Suppressor macrophage treated with lipopolysaccharide for 1 hour (primary cell): ENCODE measurements around the gene CDCA5.

Experiments
- DNase-seq, 3 donors: peaks; one replicate each; pipeline ENCODE4 v3.0.0-alpha.2; 2020 to 2022

Gene CDCA5

DNA sequence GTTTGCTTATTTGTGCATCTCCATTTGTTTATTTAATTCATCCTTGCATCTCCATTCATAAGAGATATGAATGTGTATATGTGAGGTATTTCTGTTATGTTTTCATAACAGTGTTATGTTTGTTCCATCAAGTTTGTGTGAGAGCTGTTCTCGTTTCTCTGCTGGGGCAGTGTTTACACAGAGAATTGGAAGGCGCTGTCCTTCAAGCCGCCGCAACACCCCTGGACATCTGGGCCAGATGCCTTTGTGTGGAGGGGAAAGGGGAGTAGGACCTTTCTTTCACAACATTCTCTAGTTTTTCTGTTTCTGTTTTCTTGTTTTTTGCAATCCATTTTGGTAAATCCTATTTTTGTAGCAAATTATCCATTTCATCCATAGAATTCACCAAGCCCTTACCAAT lies 20.8 kb upstream of the CDCA5 start:
- DNase-seq: no peak

DNA sequence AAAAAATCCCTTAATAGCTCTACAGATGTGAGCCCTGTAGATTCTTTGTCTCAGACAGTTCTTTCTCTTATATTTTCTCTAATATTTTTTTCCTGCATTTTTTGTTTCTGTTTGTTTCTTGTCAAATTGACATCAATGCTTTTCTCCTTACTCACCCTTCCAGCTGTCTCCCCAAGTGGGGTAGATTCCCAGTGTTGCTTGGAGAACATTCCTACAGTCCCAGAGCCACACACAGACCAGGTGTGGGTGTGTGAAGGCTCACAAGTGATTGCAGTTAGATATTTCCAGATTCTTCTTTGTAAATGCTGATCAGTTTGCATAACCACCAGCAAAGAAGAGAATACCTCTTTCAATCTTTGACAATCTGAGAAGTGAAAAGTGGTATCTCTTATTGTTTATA lies 19.6 kb upstream of the CDCA5 start:
- DNase-seq: no peak

DNA sequence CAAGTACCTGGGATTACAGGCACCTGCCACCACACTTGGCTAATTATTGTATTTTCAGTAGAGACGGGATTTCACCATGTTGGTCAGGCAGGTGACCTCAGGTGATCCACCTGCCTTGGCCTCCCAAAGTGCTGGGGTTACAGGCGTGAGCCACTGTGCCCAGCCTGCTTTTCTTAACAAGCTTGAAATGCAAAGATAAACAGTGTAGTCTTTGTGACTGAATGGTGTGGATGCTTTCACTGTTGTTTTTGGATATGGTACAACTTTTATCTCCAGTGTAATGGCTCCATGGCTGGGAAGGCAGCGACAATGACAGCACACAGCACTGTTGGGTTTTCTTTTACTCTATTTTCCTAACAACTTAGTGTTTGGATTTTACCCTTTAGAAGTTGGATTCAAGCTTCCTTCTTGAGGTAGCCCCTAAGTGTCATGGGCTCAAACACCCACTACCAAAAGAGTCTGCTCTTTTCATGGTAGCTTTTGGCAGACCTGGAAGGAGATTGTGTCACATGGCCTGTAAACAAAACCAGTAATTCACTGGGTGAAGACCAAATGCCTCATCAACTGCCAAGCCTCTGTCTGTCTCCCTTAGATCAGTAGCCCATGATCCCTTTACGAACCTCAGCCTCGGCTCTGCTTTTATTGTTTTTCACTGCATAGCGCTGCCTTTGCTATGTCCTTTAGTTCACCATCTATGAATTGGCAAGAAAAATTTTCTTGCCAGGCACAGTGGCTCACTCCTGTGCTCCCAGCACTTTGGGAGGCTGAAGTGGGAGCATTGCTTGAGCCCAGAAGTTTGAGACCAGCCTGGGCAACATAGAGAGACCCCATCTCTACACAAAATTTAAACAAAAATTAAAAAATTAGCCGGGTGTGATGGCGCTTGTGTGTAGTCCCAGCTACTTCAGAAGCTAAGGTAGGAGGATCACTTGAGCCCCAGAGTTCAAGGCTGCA lies 18.6 kb upstream of the CDCA5 start:
- no peak for DNase-seq

DNA sequence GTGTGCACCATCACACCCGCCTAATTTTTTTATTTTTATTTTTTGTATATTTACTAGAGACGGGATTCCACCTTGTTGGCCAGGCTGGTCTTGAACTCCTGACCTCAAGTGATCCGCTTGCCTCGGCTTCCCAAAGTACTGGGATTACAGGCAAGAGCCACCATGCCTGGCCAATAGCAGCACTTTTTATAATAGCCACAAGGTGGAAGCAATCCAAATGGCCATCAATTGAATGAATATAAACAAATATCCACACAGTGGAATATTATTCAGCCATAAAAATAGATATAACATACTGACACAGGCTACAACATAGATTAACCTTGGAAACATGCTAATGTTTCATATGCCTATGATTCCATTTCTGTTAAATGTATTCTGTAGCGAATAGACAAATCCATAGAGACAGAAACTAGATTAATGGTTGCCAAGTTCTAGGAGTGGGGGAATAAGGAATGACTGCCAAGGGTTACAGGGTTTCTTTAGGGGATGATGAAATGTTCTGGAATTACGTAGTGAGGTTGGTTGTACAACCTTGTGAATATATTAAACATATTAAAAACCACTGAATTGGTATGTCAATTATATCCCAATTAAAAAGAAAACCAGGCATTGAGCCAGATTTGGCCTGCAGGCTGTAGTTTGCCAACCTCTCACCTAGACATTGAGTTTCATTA lies 17.0 kb upstream of the CDCA5 start:
- no peak for DNase-seq

DNA sequence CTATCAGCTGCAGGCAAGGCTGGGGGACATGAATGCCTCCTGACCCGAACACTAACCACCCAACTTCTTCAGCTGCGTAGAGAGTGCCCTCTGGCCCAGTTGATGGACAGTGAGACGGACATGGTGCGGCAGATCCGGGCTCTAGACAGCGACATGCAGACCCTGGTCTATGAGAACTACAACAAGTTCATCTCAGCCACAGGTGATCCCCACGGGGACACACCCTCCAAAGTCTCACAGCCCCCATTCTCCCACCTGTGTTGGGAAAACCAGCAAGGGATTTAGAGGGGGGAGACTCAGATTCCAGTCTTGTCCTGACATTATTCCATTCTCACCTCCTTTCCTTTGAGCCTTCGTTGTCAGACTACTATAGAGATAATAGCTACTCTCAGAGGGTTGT lies 13.1 kb upstream of the CDCA5 start:
- no peak for DNase-seq

DNA sequence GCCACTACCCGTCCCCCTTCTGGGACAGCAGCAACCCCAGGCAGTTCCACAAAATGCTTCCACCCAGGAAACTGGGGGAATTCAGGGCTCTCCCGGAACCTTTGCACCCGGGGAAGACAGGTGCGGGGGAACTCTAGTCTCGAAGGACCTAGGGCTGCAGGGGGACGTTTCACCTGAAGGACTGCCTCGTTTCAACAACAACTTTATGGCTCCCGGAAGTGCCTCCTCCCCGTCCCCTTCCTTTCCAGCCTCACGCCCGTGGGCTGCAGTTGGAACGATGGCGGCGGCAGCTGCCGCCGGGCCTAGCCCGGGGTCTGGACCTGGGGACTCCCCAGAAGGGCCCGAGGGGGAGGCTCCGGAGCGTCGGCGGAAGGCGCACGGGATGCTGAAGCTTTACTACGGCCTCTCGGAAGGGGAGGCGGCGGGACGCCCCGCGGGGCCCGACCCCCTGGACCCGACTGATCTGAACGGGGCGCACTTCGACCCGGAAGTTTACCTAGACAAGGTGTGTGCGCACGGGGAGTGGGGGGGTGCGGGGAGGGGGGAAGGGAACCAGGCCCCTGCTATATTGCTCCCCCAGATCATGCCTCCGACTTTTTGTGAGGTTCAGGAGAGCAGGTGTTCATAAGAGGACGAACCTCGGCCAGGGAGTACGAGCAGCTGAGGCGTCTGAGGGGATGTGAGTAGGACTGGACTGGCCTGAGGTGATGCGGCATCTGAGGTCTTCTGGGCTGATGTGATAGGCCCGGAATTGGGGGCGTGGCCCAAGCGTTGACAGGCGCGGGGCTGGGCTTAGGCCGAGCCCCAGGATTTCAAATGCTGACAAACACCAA lies 12.3 kb upstream of the CDCA5 start, which contains the start of gene VPS51:
Gene VPS51 (plus strand): TSS at position 241 of the 833 bp plus-strand sequence. CDS start 37 bp downstream, at position 278.
- DNase-seq: peak; percentile 91 to 94 (median 92)

DNA sequence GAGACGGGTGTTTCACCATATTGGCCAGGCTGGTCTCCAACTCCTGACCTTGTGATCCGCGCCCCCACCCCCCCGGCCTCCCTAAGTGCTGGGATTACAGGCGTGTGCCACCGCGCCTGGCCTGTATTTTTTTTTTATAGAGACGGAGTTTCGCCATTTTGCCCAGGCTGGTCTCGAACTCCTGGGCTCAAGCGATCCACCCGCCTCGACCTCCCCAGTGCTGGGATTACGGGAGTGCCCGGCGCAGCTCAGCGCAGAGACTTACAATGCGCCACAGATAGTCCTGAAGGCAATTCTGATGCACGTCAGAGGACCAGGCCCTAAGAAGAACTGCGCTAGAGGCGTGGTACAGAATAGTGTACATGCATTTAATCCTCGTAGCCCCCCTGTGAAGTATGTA lies 11.6 kb upstream of the CDCA5 start:
- no peak for DNase-seq

DNA sequence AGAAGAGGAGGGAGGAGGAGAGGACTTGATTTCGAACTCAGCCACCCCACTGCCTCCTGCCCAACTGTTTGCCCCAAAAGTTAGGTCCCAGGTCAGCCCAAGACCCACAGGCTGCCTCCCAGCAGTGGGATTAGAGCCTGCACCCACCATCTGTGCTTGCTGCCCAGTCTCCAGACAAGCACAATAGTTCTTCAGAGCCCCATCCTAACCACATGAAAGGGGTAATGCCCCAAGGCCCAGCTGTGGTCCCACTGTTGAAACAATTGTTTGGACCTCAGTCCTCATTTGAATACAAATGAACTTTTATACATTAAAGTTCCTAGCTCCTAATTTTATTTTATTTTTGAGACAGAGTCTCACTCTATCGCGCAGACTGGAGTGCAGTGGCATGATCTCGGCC lies 6.8 kb upstream of the CDCA5 start:
- DNase-seq: no peak

DNA sequence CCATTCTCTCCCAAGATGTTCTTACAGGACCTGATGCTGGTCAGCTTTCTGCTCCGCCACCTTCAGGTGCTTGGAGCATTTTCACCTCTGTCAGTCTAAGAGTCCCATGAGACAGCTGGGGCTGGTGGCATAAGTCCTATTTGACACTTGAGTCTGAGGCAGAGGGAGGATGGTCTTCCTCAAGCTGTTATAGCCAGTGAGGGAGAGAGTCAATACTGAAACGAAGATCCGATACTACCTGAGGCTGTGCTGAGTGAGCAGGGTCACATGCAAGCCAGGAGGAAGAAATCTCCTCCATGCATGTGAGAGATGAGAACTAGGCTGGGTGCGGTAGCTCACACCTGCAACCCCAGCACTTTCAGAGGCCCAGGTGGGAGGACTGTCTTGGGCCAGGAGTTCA lies 5.8 kb upstream of the CDCA5 start:
- no peak for DNase-seq

DNA sequence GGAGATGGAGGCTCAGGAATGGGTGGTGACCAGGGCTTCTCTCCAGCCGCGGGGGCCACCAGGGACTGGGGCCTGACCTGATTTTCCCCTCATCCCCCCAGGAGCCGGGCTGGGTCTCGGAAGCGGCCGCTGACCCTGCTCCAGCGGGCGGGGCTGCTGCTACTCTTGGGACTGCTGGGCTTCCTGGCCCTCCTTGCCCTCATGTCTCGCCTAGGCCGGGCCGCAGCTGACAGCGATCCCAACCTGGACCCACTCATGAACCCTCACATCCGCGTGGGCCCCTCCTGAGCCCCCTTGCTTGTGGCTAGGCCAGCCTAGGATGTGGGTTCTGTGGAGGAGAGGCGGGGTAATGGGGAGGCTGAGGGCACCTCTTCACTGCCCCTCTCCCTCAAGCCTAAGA lies 4.0 kb upstream of the CDCA5 start:
- DNase-seq: no peak

DNA sequence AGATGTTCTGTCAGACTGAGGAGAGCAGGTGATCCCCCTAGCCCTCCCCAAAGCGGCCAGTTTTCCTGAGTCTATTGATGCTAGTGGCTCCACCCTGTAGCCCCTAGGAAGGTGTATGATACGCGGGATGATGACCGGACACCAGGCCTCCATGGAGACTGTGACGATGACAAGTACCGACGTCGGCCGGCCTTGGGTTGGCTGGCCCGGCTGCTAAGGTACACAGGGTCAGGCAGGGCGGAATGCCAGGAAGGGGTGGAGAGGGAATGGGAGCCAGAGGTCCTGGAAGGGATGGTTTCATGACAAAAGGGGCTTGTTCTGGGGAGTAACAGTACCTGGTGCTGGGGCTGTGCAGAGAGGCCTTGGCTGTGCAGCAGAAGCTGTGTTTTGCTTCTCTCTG lies 3.4 kb upstream of the CDCA5 start:
- no peak for DNase-seq

DNA sequence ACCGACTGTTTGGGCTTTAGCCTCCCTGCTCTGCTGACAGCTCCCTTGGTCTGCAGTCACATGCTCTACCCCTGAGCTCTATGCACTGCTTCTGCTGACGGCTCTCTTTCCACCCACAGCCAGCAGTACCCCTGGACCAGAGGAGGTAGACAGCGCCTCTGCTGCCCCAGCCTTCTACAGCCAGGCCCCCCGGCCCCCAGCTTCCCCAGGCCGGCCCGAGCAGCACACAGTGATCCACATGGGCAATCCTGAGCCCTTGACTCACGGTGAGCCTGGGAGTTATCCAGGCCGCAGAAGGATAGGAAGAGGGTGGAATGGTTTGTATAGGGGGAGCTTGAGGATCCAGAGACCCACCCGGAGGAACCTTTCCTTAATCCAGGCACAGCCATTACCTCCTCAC lies 3.0 kb upstream of the CDCA5 start:
- DNase-seq: no peak

DNA sequence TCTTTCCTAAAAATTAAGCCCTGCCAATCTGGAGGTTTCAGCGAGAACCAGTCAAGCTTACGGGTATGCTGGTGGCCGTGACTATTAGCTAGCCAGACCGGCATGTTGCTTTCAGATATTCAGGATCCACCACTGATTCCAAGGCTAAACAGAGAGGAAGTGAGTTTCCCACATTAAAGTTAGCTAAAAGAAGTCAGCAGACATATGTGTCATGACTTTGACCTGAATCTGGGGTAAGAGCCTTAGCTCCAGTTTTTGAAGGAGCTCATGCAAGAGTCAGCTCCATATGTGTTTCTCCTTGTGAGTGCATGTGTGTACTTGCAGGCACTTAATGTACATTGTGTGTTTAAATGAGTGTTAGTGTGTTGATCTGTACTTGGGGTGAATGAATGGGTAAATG lies 1.6 kb upstream of the CDCA5 start:
- DNase-seq: peak; percentile 31 to 45 (median 38)

DNA sequence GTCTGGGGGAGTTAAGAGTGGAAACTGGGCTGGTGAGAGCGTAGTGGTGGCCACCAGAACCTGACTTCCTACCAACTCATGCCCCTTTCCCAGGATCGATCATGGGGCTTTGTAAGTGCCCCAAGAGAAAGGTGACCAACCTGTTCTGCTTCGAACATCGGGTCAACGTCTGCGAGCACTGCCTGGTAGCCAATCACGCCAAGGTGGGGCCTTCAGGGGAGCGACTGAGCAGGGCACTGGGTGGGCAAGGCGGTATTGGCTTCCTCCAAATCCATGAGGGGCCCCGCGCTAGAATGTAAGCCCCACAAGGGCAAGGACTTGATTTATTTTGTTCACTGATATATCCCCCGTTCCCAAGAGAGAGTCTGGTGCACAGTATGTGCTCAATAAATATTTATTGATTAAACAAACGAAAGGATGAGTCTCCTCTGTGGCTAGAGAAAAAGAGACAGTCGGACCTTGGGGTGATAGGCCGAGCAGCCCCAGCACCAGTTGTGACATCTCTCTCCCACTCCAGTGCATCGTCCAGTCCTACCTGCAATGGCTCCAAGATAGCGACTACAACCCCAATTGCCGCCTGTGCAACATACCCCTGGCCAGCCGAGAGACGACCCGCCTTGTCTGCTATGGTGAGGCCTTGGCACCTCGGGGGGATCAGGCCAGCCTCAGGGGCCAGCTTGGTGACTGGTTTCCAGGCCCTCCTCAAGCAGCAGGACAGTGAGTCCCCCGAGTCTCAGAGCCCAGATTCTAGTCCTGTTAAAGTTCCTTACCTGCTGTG lies 947 bp upstream of the CDCA5 start:
- no peak for DNase-seq

DNA sequence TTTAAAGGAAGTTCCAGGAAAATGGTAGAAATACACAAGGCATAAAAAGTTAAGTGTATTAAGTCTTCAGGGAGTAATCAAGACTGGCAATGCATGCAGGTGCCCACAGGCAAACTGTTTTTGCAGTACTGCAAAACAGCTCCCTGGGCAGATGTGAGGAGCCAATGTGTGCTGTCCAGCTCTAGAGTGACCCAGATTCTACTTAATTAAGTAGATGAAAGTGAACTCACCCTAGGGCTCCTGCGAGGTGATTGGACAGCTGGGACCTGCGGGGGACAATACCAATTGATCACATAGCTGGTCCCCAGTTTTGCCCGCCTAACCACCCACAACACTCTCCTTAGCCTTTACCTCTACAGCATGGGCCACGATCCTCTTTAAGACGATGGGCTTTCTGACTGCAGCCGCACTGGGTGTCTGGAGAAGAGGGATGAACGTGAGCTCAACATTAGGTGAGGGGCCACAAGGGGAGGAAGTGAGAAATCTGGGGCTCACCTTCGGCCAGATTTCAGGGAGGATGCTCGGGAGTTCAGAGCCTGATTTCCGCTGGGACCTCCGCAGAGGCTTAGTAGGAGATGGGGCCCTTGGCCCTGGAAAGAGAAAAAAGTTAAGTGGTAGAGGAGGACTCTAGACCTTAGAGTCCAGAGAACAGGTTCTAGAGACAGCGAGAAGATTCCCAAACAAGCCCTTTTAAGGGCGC lies 556 bp downstream of the CDCA5 start:
- no peak for DNase-seq

DNA sequence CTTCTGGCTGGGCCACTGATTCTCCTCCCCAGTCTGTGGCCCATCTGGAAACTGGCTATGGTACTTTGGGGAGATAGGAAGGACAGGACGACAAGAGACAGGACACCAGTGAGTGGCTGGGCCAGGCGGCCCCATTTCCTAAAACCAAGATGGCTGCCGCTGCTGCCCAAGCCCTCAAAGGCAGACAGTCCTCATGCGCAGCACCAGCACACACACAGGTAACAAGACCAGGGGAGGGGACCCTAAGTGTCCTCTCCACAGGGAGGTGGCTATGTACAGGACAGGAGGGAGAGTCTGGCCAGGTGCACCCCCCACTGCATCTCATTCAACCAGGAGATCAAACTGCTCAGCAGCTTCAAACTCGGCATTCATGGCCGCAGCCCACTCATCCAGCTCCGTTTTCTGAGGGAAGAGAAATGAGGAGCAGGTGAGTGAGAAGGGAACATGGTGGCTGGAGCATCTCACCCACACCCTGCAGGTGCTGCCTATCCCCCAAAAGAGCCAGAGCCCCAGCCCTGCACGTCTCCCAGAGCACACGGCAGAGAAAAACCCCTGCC lies 5.0 kb downstream of the CDCA5 start:
- no peak for DNase-seq

DNA sequence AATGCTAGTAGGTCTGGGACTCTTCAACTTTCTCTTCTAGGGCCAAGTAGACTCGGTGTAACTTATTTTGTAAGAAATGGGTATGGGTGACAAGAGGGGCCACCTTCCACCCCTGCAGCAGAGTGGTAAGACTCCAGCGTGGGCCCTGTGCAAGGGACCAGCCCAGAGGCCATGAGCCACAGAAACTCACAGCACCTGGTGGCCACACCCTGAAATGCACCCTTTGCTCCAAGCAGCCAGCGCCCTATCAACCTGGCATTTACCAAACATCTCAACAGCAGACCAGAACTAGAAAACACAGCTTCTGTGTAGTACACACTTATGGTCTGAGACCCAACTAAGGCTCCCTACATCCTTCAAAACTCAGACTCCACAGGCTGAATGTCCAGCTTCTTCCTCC lies 5.7 kb downstream of the CDCA5 start:
- DNase-seq: peak; percentile 57 to 70 (median 66)

DNA sequence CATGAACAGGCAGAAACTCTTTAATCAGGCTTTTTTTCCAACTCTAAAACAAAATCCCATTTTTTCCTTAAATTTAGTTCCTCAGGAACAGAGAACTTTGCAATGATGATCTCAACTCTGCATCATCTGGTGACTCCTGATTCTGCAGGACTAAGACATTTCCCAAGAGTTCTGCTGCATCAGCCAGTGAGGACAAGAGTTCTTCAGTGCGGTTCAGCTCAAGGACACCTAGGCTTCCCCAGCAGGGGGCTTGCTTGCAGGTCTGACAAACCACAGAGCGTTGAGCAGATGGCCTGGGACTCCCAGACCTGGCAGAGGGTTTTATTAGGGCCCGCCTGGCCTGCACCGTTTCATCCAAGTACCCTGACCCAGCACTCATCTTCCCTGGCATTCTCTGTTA lies 6.4 kb downstream of the CDCA5 start:
- DNase-seq: peak; percentile 43 to 57 (median 46)

DNA sequence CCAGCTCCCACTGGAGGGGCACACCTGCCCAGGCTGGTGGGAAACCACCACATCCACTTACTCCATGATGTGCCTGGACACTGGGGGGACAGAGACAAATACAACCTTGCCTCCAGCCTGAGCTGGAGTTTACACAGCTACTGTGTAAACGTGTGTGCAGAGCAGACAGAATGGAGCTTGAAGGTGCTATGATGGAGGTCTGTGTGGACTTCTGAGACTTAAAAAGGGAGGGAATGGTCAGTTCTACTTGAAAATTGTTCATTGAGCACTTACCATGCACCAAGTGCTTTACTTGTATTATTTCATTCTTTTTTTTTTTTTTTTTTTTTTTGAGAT lies 11.2 kb downstream of the CDCA5 start:
- DNase-seq: no peak

DNA sequence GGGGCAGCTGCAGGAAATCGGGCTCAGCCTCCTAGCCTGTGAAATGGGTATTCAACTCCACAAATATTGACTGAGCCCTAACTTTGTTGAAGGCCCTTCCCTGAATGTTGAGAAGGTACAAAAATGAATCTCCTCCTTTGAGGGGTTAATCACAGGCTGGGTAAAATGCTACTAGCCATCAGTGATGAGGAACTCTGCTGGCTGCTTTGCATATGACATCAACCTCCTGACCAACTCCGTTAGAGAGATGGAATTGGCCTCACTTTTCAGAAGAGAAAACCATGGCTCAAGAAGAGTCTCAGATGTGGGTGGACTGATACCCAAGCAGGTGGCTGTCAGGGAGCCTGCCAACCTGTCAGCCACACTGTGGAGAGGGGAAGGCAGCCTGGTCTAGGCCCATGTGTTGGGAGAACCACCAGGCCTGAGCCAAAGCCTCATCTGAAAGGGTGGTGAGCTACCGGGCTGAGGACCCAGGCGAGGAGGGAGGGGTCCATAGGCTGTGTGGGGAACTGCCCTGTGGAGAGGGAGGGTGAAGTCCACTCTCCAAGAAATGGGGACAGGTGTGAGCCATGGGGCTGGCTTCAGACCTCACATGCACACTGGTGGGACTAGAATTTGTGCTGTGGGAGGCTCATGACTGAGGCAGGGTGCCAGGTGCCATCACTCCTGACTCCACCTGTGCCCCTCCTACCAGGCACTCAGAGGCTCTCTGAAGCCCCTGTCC lies 11.8 kb downstream of the CDCA5 start:
- DNase-seq: peak; percentile 38 to 51 (median 49)

DNA sequence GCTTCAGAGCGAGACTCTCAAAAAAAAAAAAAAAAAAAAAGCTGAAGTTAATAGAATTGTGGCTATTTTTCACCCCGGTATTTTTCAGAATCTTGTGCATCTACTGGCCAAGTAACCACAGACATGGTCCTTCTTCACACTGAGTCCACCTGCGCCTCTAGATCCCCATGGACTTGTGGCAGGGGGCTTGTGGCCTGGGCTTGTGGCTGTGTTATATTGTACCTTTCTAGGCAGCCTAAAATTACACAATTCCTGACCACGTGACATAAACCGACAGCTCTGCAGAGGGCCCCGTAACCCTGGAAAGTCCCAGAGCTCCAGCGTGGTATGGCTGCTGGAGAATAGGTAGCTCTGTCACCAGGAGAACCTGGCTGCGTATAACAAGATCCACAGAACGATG lies 14.6 kb downstream of the CDCA5 start:
- DNase-seq: peak; percentile 36 to 63 (median 56)
